Activated naive CD4-positive, alpha-beta T cell treated with anti-CD3 and anti-CD28 coated beads, Interleukin-2, amount 50 U/mL, for 16 hours (primary cell): Measurements from ENCODE around the gene BLCAP.
"Not testable (repeated sequence)": the region's sequence is repeated elsewhere in the genome, so short reads cannot be mapped to it uniquely, and the experiment has no call there.

Experiments
- DNase-seq: peaks from one replicate; pipeline ENCODE4 v3.0.0-alpha.2; 2020

BLCAP gene

GRCh38 chr20:37527638-37528445, at the start of gene BLCAP:
Gene BLCAP (minus strand): TSS chr20:37527876. CDS start chr20:37519174, 8,702 bp downstream.
- DNase-seq: peak; percentile 93

- DNase-seq: not testable (repeated sequence)
Measured at GRCh38 chr20:37577436-37577835, 49.8 kb upstream of the BLCAP start.

- no peak for DNase-seq
Measured at GRCh38 chr20:37576911-37577310, 49.2 kb upstream of the BLCAP start.

- no peak for DNase-seq
Measured at GRCh38 chr20:37575884-37576283, 48.2 kb upstream of the BLCAP start.

- no peak for DNase-seq
Measured at GRCh38 chr20:37574199-37574890, 46.7 kb upstream of the BLCAP start.

- no peak for DNase-seq
Measured at GRCh38 chr20:37573626-37574198, 46.0 kb upstream of the BLCAP start.

GRCh38 chr20:37571033-37571432, 43.4 kb upstream of the BLCAP start:
- no peak for DNase-seq

- DNase-seq: no peak
Measured at GRCh38 chr20:37570419-37570818, 42.7 kb upstream of the BLCAP start.

GRCh38 chr20:37567671-37568588, 40.3 kb upstream of the BLCAP start:
- DNase-seq: no peak

- no peak for DNase-seq
Measured at GRCh38 chr20:37567331-37567665, 39.6 kb upstream of the BLCAP start.

- DNase-seq: no peak
Measured at GRCh38 chr20:37566590-37567330, 39.1 kb upstream of the BLCAP start.

- no peak for DNase-seq
Measured at GRCh38 chr20:37565134-37565811, 37.6 kb upstream of the BLCAP start.

- DNase-seq: peak; percentile 40
Measured at GRCh38 chr20:37564388-37565133, 36.9 kb upstream of the BLCAP start.

GRCh38 chr20:37564016-37564387, 36.3 kb upstream of the BLCAP start:
- DNase-seq: no peak

GRCh38 chr20:37562695-37563480, 35.2 kb upstream of the BLCAP start:
- no peak for DNase-seq

- no peak for DNase-seq
Measured at GRCh38 chr20:37560629-37561028, 33.0 kb upstream of the BLCAP start.

GRCh38 chr20:37559312-37560027, 31.8 kb upstream of the BLCAP start:
- DNase-seq: no peak

GRCh38 chr20:37558779-37559178, 31.1 kb upstream of the BLCAP start:
- no peak for DNase-seq

GRCh38 chr20:37558306-37558705, 30.6 kb upstream of the BLCAP start:
- no peak for DNase-seq
